ENCODE data around the gene SCART1. TPM values are rescaled to one million over a fixed set of nuclear protein-coding genes. Genes with fewer than 3 reads are reported as not detected.
"Not testable (repeated sequence)": the region's sequence is repeated elsewhere in the genome, so short reads cannot be mapped to it uniquely, and the experiment has no call there.

Gene SCART1
- total RNA-seq (2014; rRNA removed; shearing (Covaris generic)): 0.10 and 0.24 TPM in 2 replicates

GRCh38 chr10:133453516-133454203 lies at the start of gene SCART1:
SCART1 (plus strand) TSS chr10:133453945; CDS start chr10:133453998, 53 bp downstream.
- no peak for DNase-seq (ENCODE audit: low read depth)

- no peak for DNase-seq (ENCODE audit: low read depth)
Observed at GRCh38 chr10:133405272-133405671, 48.5 kb upstream of the SCART1 start.

GRCh38 chr10:133405844-133406527 lies 47.8 kb upstream of the SCART1 start:
- DNase-seq (ENCODE audit: low read depth): peak; percentile 16

GRCh38 chr10:133411523-133412380 lies 42.0 kb upstream of the SCART1 start:
- no peak for DNase-seq (ENCODE audit: low read depth)

DNA sequence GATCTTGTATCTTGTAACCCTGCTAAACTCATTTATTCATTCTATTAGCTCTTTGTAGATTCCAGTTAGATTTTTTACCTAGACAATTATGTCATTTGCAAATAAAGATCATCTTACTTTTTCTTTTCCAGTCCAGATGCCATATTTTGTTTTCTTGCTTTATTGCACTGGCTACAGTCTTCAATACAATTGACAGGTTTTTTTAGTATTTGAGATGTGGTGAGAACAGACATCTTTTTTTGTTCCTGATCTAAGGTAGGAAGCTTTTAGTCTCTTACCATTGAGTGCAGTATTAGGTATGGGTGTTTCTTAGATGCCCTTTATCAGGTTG lies 41.4 kb upstream of the SCART1 start:
- DNase-seq (ENCODE audit: low read depth): no peak

DNA sequence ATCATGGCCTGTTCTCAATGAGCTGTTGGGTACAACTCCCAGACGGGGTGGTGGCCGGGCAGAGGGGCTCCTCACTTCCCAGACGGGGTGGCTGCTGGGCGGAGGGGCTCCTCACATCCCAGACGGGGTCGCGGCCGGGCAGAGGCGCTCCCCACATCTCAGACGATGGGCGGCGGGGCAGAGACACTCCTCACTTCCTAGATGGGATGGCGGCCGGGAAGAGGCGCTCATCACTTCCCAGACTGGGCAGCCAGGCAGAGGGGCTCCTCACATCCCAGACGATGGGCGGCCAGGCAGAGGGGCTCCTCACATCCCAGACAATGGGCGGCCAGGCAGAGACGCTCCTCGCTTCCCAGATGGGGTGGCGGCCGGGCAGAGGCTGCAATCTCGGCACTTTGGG lies 39.3 kb upstream of the SCART1 start:
- DNase-seq (ENCODE audit: low read depth): not testable (repeated sequence)

- DNase-seq (ENCODE audit: low read depth): no peak
Observed at GRCh38 chr10:133415752-133416151, 38.0 kb upstream of the SCART1 start.

- no peak for DNase-seq (ENCODE audit: low read depth)
Observed at GRCh38 chr10:133418289-133418993, 35.3 kb upstream of the SCART1 start.

DNA sequence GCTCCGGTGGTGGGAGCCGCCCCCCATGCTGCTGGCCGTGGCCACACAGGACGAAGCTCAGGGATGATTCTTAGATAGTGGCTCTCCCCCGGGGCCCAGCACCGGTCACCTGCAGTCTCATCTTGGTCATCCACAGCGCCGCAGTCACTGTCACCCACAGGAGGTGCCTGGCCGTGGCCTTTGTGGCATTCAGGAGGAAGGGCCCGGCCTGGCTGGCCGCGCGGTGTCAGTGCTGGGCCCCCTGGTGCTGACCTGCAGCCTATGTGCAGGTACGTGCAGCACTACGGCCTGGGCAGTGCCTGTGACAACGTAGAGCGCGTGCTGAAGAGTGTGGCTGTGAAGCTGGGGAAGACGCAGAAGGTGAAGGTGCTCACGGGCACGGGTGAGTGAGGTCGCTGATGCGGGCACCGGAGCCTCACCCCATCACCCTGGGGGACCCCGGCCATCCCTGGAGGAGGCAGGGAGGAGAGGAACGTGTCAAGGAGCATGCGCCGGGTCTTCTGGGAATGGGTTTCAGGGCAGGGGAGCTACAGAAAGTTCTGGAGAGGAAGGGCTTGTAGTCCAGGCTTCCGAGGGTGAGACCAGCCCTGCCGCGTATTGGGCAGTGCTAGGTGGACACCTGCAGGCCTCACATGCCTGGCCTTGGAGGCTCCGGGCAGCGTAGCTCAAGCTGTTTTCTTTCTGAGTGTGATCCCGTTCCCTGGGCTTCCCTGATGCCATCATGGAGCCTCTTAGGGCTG lies 34.4 kb upstream of the SCART1 start:
- DNase-seq (ENCODE audit: low read depth): no peak

DNA sequence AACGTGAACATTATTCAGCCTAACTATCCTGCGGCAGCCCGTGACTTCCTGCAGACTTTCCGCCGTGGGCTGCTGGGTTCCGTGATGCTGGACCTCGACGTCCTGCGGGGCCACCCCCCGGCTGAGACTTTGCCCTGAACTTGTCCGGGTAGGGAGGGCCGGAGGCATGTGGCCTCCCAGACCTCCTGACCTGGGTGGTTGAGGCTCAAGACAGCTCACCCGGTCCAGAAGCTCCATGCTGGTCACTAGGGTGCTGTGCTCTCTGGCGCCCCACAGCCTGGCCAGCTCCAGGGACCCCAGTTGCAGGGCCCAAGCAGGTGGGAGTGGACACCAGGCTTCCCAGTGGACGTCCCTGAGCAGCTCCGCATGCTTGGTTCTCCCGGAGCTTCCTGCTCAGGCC lies 33.7 kb upstream of the SCART1 start:
- DNase-seq (ENCODE audit: low read depth): no peak

DNA sequence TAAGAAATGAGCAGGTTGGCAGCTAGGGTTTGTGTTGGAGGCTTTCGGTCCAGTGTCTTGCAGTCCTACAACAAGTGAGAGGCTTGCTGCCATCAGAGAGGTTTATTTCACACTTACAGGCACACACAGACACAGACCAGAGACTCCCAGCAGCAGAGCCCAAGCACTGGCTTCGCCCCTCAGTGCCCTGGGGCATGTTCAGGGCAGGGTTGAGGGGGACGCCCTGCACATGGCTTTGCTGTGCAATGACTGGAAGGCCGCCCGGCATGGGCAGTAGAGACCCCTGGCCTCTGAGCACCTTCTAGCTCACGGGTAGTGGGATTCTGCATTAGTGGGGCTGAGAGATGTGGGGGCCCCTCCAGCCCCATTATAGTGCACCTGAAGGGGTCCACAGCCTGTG lies 33.2 kb upstream of the SCART1 start:
- no peak for DNase-seq (ENCODE audit: low read depth)

- no peak for DNase-seq (ENCODE audit: low read depth)
Observed at GRCh38 chr10:133421336-133422222, 32.2 kb upstream of the SCART1 start.

DNA sequence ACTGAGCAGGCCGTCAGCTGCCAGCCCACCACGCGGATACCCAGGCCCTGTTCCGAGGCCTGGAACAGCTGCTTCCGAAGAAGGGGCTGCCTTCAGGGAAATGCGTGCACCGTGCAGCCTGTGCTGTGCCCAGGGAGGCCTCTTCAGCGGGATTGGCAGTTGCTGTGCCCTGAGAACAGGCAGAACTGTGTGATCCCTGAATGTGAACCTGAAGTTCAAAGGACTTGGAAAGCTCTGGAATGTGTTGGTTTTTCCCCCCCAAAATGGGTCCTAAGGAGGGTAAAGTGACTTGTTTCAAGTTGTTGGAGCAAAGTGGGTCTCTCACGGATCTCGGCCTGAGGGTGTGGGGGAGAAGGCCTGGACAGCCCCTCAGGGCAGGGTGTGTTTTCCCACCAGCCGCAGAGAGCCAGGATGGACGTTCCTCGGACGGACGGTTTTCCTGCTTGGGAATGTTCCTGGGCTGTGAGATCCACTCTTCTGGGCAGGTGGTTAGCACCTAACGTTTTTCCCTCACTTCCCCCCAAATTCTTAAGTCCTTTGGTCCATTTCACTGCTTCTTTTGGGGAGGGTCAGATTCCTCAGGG lies 31.4 kb upstream of the SCART1 start:
- DNase-seq (ENCODE audit: low read depth): no peak

GRCh38 chr10:133422807-133423771 lies 30.7 kb upstream of the SCART1 start:
- no peak for DNase-seq (ENCODE audit: low read depth)

GRCh38 chr10:133424102-133424501 lies 29.6 kb upstream of the SCART1 start:
- not testable (repeated sequence) for DNase-seq (ENCODE audit: low read depth)

GRCh38 chr10:133424601-133425000 lies 29.1 kb upstream of the SCART1 start, which contains the start of gene SPRN:
SPRN (minus strand) TSS chr10:133424625; CDS start chr10:133423681, 944 bp downstream.
- not testable (repeated sequence) for DNase-seq (ENCODE audit: low read depth)

DNA sequence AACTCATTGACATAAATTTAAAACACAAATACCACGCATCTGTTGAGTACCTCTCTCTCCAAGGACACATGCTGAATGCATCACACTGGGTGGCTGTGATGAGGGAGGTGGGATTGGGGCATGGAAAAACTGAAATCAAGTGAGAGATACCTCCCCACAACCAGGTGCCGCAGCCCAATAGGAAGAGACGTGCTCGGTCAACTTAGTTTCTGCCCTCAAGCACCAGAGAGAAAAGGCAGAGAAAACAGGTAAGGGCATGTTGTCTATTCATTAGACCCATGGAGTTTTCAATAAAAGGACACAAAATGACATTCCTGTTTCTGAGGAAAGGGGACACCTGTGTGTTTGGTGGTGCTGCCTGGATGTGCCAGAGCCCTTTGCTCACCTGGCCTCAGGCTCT lies 24.2 kb upstream of the SCART1 start:
- not testable (repeated sequence) for DNase-seq (ENCODE audit: low read depth)

- not testable (repeated sequence) for DNase-seq (ENCODE audit: low read depth)
Observed at GRCh38 chr10:133431888-133432613, 21.7 kb upstream of the SCART1 start.

Data from RPMI7951 (cell line).